HEK293T (cell line): Measurements from ENCODE around the gene SHISA9.

ENCODE experiments used
- ELF4 ChIP-seq: fragments of 450-650 bp; IDR thresholded peaks from 2 replicates; pipeline ENCODE4 v1.6.1; 2017; ENCODE audit warnings: antibody characterized with exemption
- FOXA1 ChIP-seq: fragments of 450-650 bp; IDR thresholded peaks from 2 replicates; pipeline ENCODE4 v1.6.1; 2016; ENCODE audit warnings: mild to moderate bottlenecking
- FOXK2 ChIP-seq: fragments of 450-650 bp; IDR thresholded peaks from 2 replicates; pipeline ENCODE4 v1.6.1; 2016; ENCODE audit warnings: mild to moderate bottlenecking
- FOXM1 ChIP-seq: fragments of 450-650 bp; IDR thresholded peaks from 2 replicates; pipeline ENCODE4 v1.6.1; 2017; ENCODE audit warnings: mild to moderate bottlenecking, borderline replicate concordance
- NFRKB ChIP-seq: fragments of 450-650 bp; IDR thresholded peaks from 2 replicates; pipeline ENCODE4 v1.6.1; 2016; ENCODE audit warnings: mild to moderate bottlenecking, moderate library complexity
- SP1 ChIP-seq: fragments of 450-650 bp; IDR thresholded peaks from 2 replicates; pipeline ENCODE4 v1.6.1; 2017
- SUZ12 ChIP-seq: fragments of 450-650 bp; IDR thresholded peaks from 2 replicates; pipeline ENCODE4 v1.6.1; 2016; ENCODE audit warnings: mild to moderate bottlenecking
- TARDBP ChIP-seq: fragments of 450-650 bp; IDR thresholded peaks from 2 replicates; pipeline ENCODE4 v1.6.1; 2016

DNA sequence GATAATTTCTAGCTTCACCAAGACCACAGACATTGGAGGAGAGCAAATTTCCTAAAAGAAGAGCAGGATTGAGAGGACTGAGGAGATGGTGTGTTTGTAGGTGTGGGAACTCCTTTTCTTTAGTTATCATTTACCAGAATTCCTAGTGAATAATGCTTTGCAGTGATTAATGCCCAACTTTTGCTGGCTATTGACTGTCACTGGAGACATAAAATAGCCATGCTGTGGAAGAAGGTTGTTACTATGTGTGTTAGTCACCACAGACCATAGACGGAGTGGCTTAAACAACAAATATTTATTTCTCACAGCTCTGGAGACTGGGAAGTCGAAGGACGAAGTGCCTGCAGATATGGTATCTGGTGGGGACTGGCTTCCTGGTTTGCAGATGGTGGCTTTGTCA, 179.1 kb downstream of the SHISA9 start:
- no peak for TF ChIP-seq FOXM1
- no peak for TF ChIP-seq SUZ12
- no peak for TF ChIP-seq NFRKB
- no peak for TF ChIP-seq SP1
- no peak for TF ChIP-seq FOXK2
- no peak for TF ChIP-seq ELF4
- TF ChIP-seq TARDBP, result no peak
- no peak for TF ChIP-seq FOXA1
